HT1080 (cell line): ENCODE data around the gene GABRB1. TPM values are rescaled to one million over a fixed set of nuclear protein-coding genes. Genes with fewer than 3 reads are reported as not detected.
A peak's percentile ranks its signal among the peaks of the same experiment; 100 is the strongest.

Experiments
- DNase-seq: peaks from one replicate; pipeline ENCODE4 v3.0.0-alpha.2; 2015; ENCODE audit warnings: low read depth
- total RNA-seq: library from RNA; depleted of rRNA; stranded (reverse); fragments of >200 nt; shearing (Covaris generic); gene quantifications from 2 replicates; pipeline ENCODE4 v1.2.3, GENCODE V29; 2014

Gene GABRB1
- total RNA-seq, 1 experiment from 2014 or later, result 0.76 TPM

DNA sequence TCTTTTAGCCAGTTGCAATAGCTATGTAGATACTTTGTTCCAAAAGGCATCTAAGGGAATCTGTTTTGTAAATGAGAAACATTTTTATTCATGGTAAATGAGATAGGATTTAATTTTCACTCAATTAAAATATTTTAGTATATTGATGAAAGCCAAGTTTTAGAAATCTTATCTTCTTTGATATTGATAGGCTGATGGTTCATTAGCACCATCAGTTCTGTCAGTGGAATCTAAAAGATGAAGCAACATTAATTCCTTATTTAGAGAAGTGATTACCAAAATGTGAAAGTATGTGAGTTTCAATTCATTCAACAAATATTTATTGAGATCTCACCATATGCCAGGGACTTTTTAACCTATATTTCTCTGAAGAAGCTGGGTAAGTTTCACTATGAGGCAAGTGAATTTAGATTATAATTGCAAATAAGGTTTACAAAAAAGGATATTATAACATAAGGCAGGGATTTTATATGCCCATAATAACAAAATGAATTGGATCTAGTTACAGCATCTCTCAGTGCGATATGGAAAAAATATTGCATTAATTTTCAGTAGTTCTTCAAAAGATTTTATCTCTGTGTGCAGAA lies 79.3 kb downstream of the GABRB1 start:
- no peak for DNase-seq

- DNase-seq, result no peak
Observed at GRCh38 chr4:47118192-47118929, 87.0 kb downstream of the GABRB1 start.

DNA sequence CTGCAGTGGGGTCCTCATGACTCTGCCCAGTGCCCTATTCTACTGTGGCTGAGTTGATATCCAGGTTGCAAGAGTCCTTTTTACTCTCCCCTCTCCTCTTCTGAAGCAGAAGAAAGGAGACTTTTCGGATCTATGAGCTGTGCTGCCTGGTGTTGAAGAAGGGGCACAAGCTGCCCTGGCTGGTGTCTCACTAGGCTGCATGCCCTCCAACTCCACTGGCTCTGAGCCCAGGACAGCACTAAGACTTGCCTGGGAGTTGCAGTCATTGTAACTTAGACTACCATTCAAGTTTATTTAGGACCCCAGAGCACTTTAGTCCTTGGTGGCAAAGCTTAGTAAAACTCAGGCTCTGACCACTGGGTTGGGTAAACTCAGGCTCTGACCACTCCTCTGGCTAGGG lies 89.4 kb downstream of the GABRB1 start:
- no peak for DNase-seq

DNA sequence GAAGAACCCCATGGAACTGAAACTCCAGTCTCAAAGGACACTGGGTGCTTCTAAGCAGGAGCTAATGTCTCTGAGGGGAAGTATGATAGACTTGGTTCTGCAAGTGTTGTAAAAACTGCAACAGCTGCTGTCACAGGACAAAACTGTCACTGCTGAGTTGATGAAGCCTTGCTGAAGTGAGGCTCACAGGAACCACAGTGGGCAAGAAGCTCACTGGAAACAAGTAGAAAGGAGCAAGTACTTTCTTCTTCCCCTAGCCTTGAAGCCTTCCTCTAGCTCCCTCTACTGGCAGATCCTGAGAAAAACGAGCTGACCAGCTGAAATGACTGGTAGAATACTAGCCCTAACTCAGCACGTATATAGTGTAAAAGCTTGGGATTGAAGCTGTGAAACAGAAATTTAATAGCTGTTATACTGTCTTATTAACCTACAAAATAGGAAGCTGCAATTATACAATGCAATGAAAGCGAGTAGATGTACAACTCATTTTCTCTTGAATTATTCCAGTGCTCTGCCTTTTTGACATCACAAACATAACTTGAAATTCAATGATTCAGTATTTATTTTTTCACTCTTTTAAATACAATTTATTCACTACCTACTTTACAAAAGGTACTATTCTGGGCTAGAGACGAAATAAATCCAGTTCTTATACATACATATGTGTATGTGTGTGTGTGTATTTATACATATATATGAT lies 91.4 kb downstream of the GABRB1 start:
- DNase-seq, result peak; percentile 77

GRCh38 chr4:47128991-47129390 lies 97.6 kb downstream of the GABRB1 start:
- no peak for DNase-seq

GRCh38 chr4:47135210-47135609 lies 103.8 kb downstream of the GABRB1 start:
- DNase-seq, result no peak

DNA sequence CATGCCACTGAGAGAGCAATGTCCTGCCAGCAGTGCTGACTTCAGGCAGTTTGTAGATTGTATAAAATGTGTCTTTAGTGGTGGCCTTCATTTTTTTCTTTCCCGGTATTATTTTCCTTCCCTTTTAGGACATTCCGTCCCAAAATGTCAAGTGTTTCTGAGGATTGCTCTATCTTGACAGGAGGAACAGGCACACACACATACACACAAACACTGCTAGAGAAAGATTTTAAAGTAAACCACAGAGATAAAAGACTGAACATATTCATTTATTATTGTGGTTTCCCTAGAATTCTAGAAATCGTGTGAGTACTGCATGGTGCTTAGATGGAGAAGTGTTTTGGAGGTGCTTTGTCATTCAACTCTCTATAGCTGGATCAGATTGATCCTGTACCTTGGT lies 111.9 kb downstream of the GABRB1 start:
- no peak for DNase-seq

DNA sequence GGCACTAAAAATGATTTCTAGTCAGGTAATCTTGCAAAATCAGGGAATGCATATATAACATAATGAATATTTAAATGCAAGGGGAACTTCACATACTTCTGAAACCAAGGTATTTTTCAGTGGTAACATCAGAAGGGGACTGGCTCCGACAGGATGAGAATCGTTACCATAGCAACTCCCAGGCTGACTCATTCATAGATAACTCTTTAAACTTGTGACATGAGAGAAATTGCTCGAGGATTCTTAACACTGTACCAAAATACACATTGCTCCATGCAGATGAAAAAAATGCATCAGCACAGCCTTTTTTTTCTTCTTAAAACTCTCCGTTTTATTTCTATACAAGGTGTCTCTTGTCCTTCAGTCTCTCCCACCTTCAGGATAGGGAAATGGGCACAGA lies 114.3 kb downstream of the GABRB1 start:
- peak; percentile 78 for DNase-seq

GRCh38 chr4:47154816-47155370 lies 123.5 kb downstream of the GABRB1 start:
- DNase-seq, result no peak

DNA sequence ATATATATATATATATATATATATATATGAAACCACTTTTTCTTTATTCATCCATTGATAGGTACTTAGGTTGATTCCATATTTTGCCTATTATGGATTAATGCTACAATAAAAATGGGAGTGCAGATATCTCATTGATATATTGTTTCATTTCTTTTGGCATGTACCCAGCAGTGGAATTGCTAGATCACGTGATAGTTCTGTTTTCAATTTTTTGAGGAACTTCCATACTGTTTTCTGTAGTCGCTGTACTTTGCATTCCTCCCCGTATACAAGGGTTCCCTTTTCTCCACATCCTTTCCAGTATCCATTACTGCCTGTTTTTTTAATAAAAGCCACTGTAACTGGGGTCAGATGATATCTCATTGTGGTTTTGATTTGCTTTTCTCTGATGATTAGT lies 124.6 kb downstream of the GABRB1 start:
- no peak for DNase-seq

- DNase-seq, result peak; percentile 28
Observed at GRCh38 chr4:47160095-47160494, 128.7 kb downstream of the GABRB1 start.

DNA sequence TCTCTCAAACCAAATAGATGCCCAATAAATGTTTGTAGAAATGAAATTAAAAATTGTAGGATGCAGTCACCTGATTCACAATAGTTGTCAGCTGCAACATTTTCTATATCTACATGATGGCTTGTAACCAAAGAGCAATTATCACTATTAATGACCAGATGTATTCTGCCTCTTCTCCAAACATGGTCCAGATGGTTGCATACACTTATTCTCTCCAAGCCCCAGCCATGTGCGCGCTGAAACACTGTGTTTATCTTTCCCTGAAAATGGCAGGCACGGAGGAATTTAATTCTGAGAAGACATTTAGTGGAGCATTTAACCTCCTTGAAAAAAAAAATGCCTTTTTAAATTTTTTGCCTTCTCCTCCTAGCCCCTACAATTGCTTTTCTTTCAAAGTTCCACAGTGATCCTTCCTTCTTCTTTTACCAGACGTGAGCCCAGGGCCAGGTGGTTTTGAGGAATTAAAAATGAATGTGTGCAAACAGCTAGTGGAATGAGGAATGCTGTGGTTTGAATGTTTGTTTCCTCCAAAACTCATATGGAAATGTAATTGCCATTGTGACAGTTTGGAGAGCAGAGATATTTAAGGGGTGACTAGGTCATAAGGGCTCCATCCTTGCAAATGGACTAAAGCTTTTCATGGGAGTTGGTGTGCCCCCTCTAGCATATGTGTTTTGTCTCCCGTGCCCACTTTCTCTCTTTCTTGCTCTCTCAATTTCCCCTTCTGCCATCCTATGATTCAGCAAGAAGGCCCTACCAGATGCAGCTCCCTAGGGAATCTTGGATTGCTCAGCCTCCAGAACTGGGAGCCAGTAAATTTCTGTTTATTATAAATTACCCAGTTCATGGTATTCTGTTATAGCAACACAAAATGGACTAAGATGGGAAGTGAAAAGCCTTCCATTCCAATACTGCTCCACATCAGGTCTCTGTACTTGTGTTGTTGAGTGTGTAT lies 136.0 kb downstream of the GABRB1 start:
- DNase-seq, result peak; percentile 13

- no peak for DNase-seq
Observed at GRCh38 chr4:47184083-47184482, 152.7 kb downstream of the GABRB1 start.

- no peak for DNase-seq
Observed at GRCh38 chr4:47185761-47186160, 154.4 kb downstream of the GABRB1 start.

GRCh38 chr4:47187608-47188007 lies 156.2 kb downstream of the GABRB1 start:
- no peak for DNase-seq

GRCh38 chr4:47193179-47193578 lies 161.8 kb downstream of the GABRB1 start:
- no peak for DNase-seq

DNA sequence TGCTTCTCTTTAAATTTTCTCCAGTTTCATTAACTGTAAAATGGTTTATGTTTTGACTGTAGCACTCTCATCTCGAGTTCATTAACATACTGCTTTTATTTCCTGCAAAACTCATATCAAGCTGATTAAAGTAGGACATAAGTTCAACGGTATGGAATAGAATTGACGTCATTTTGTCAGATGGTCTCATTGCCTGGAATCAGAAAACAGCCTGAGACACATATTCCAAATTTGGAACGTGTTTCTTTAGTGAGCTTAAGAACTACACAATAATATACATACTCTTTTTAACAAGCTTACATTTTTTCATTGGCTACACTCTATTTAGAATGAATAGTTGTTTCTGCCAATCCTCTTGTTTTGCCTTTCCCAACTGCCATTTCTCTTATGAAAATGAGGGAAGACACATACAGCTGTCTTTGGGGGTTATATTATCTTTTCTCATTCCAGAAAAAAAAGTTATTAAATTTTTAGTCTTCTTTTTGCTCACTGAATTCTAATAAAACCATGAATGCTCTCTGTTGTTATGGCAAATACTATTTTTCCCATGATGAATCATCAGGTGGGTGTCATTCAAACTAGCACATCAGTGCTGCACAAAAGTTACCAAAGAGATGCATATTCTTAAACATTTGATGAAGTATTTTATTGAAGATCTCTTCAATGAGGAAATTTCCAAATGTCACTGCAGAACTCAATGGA lies 162.8 kb downstream of the GABRB1 start:
- DNase-seq, result no peak

DNA sequence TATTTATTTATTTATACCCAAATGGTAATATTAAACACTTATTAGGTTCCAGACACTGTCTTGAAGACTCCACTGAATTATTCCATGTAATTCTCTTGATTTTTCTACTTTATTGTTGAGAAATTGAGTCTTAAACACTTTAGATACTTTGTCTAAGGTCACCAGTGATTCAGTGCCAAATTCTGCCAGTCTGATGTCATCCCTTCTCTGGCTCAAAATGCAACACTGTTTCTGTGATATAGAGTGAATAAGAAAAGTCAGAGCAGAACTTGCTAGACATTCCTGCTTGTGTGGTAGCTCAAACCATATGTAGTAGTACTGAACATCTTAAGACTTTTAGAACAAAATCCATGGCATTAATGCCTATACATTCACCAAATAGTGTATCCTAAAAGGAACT lies 164.3 kb downstream of the GABRB1 start:
- no peak for DNase-seq

DNA sequence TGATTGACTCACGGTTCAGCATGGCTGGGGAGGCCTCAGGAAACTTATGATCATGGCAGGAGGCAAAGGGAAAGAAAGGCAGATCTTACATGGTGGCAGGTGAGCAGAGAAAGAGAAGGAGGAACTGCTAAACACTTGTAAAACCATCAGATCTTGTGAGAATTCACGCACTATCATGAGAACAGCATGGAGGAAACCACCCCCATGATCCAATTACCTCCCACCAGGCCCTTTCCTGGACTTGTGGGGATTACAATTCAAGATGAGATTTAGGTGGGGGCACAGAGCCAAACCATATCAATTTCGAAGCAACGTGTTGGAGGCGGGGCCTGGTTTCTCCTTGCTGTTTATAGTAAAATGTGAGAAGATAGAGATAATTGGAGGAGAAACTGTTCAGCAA lies 167.4 kb downstream of the GABRB1 start:
- no peak for DNase-seq

- DNase-seq, result no peak
Observed at GRCh38 chr4:47203593-47203992, 172.2 kb downstream of the GABRB1 start.

DNA sequence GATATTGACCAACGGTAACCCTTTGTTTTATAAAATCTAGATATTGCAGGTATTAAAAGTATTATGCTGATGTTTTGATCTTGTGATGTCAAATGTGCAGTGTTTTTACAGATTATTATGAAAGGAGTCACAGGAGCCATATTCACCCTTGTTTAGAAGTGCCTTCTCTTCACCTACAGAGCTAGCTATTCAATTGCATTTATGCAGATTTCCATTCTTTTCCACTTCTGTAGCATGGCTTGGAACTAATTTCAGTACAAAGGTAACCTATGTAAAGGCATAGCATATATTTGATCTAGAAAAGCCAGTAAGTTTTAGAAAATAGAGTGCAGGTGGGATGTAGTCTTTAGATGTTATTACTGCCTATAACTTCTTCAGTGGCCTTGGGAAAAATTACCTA lies 176.2 kb downstream of the GABRB1 start:
- no peak for DNase-seq
